Osteocyte (in vitro differentiated cells): Measurements from ENCODE around the gene PIK3C2G. TPM values are rescaled to one million over a fixed set of nuclear protein-coding genes. Genes with fewer than 3 reads are reported as not detected.
A peak's percentile ranks its signal among the peaks of the same experiment; 100 is the strongest.

Source experiments
- DNase-seq: peaks from one replicate; pipeline ENCODE4 v3.0.0; 2021; ENCODE audit warnings: mixed read lengths; ENCODE audit not compliant: unreplicated experiment; ENCODE audit errors: extremely low spot score
- H3K27ac Mint-ChIP-seq: one replicate; pipeline ENCODE4 v1.8.0; 2021; ENCODE audit warnings: mild to moderate bottlenecking, mixed read lengths; ENCODE audit not compliant: unreplicated experiment
- H3K27me3 Mint-ChIP-seq: one replicate; pipeline ENCODE4 v1.8.0; 2021; ENCODE audit warnings: mixed read lengths; ENCODE audit not compliant: unreplicated experiment
- H3K36me3 Mint-ChIP-seq: one replicate; pipeline ENCODE4 v1.8.0; 2021; ENCODE audit warnings: mixed read lengths; ENCODE audit not compliant: unreplicated experiment
- H3K4me1 Mint-ChIP-seq: one replicate; pipeline ENCODE4 v1.8.0; 2021; ENCODE audit warnings: mixed read lengths; ENCODE audit not compliant: unreplicated experiment
- H3K4me3 Mint-ChIP-seq: one replicate; pipeline ENCODE4 v1.8.0; 2021; ENCODE audit warnings: mild to moderate bottlenecking, moderate library complexity, mixed read lengths; ENCODE audit not compliant: unreplicated experiment
- H3K9me3 Mint-ChIP-seq: one replicate; pipeline ENCODE4 v1.8.0; 2021; ENCODE audit warnings: mixed read lengths; ENCODE audit not compliant: unreplicated experiment
- CTCF ChIP-seq: fragments of 200-600 bp; sonication (generic); IDR thresholded peaks from 2 replicates; pipeline ENCODE4 v1.5.0; 2021; ENCODE audit warnings: antibody characterized with exemption, mild to moderate bottlenecking, moderate library complexity
- total RNA-seq: library from RNA; stranded (reverse); gene quantifications from 2 replicates; pipeline ENCODE4 v1.2.1, GENCODE V29; 2021

The PIK3C2G gene
- total RNA-seq, 1 donor from 2014 or later: not detected

GRCh38 chr12:18239526-18239925, 21.8 kb upstream of the PIK3C2G start:
- no peaks in the 10 kb centered on the region for H3K4me1 Mint-ChIP-seq
- H3K27ac Mint-ChIP-seq: no peak overlapping the region
- no peak for TF ChIP-seq CTCF
- H3K36me3 Mint-ChIP-seq: peaks cover 5% of the 10 kb centered on the region
- H3K9me3 Mint-ChIP-seq: peaks cover 4% of the 10 kb centered on the region
- no peak for DNase-seq
- H3K4me3 Mint-ChIP-seq: no peak overlapping the region
- H3K27me3 Mint-ChIP-seq: peaks cover 2% of the 10 kb centered on the region

DNA sequence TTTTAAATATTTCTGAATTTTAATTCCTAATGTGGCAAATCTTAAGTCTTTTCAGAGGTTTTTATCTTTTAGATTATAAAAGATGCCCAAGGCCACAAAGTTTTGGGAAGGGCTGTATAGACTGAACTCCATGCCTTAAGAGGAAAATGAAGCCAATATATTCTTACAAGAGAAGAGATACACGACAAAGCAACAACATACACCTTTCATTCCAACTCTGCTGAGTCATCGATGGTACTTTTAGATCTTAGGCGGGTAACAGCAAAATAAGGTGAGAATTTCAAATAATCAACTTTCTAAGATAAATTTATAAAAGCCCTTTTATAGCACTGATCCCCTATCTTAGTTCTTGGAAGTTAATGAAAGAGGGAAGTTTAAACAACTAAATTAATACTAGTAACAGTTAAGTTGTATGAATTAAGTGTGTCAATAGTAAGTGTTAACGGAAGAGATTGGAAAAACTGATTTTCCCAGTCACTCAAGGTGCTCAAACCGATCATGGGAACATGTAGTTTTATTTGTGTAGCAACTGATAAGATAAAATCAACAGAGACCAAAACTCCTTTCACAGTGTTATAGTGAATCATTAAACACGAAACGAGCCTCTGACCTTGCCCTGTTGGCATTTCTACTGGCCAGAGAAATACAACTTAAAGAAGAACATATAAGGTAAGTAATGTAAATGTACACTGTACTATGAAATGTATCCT, 18.8 kb upstream of the PIK3C2G start:
- DNase-seq: no peak
- no peak for TF ChIP-seq CTCF
- Mint-ChIP-seq H3K36me3 (no peaks in the 10 kb centered on the region), H3K27ac (no peak overlapping the region), H3K27me3 (peaks cover 4% of the 10 kb centered on the region), H3K9me3 (no peaks in the 10 kb centered on the region), H3K4me3 (no peak overlapping the region), H3K4me1 (no peaks in the 10 kb centered on the region)

DNA sequence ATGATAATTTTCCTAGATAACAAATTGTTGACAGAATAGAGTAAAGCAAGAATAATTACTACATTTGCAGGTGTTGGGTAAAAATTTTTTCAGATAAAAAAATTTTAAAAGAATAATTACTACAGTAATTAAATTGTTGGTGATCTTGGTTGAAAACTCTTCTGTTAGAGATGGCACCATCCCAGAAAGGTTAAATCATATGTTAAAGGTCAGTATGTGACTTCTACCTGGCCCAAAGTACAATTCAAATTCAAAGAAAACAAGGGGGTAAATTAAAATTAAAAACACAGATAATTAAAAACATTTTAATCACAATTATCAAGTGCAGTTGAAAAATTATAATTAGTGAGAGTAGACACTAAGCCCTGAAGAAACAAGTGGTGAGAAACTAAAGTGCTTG, 18.1 kb upstream of the PIK3C2G start:
- no peaks in the 10 kb centered on the region for H3K36me3 Mint-ChIP-seq
- H3K27me3 Mint-ChIP-seq: peaks cover 4% of the 10 kb centered on the region
- no peak overlapping the region for H3K27ac Mint-ChIP-seq
- H3K4me1 Mint-ChIP-seq: no peaks in the 10 kb centered on the region
- TF ChIP-seq CTCF: no peak
- H3K9me3 Mint-ChIP-seq: no peaks in the 10 kb centered on the region
- no peak for DNase-seq
- H3K4me3 Mint-ChIP-seq: no peak overlapping the region

- H3K36me3 Mint-ChIP-seq: no peaks in the 10 kb centered on the region
- no peak for DNase-seq
- H3K4me1 Mint-ChIP-seq: no peaks in the 10 kb centered on the region
- peak; percentile 23 for TF ChIP-seq CTCF
- no peak overlapping the region for H3K4me3 Mint-ChIP-seq
- H3K27me3 Mint-ChIP-seq: peaks cover 9% of the 10 kb centered on the region
- no peaks in the 10 kb centered on the region for H3K9me3 Mint-ChIP-seq
- no peak overlapping the region for H3K27ac Mint-ChIP-seq
Measured at GRCh38 chr12:18246066-18246465, 15.3 kb upstream of the PIK3C2G start.

- DNase-seq: no peak
- Mint-ChIP-seq H3K4me1 (peaks cover 2% of the 10 kb centered on the region), H3K27me3 (peaks cover 5% of the 10 kb centered on the region), H3K36me3 (no peaks in the 10 kb centered on the region), H3K27ac (no peak overlapping the region), H3K4me3 (no peak overlapping the region), H3K9me3 (no peaks in the 10 kb centered on the region)
- peak; percentile 86 for TF ChIP-seq CTCF
Measured at GRCh38 chr12:18250313-18250916, 10.9 kb upstream of the PIK3C2G start.
